ENCODE results near the gene MBOAT2.

DNA sequence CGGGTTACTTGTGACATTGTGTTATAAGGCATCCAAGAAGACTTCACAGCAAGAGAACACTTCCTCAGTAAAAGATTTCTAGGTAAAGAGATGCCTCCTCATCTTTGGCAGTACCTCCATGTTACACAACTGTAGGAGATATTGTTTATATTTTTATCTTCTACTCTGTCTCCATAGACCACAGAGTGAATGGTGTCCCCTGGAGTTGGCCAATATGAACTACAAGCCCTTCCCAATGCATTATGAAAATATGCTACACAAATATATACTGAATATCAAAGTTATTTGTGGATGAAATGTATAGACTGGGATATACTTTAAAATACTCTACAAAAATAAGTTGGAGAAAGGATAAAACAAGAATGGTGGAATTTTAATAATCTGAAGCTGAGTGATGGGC is 46.7 kb downstream of the MBOAT2 start:
- TF ChIP-seq POLR2A (IDR thresholded peaks at IDR 0.05; ENCODE audit: low read length), result no peak
- no peak for TF ChIP-seq GATA1 (IDR thresholded peaks at IDR 0.05; ENCODE audit: low read depth, low read length)

Data from erythroblast (primary cell).